Stimulated activated CD8-positive, alpha-beta memory T cell treated with anti-CD3 and anti-CD28 coated beads, Interleukin-12 subunit alpha, Interleukin-12 subunit beta, amount 100 ng/mL, for 24 hours (primary cell): ENCODE data around the gene USP6NL.

Experiments
- DNase-seq: peaks from one replicate; pipeline ENCODE4 v3.0.0-alpha.2; 2020; ENCODE audit errors: extremely low read depth

Gene USP6NL

DNA sequence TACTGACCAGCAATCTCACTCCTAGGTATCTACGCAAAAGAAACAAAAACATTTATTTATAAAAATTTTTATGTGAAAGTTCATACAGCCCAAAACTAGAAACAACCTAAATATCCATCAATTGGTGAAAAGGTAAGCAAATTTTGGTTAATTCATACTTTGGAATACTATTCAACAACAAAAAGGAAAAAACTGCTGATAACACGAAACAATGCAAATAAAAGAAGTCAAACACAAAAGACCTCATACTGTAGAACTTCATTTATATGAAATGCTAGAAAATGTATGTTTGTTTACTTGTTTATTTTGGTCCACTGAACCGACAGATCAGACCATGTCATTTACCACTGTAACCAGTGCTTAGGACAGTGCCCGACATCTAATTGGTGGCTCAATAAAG is 60.3 kb downstream of the USP6NL start:
- no peak for DNase-seq

DNA sequence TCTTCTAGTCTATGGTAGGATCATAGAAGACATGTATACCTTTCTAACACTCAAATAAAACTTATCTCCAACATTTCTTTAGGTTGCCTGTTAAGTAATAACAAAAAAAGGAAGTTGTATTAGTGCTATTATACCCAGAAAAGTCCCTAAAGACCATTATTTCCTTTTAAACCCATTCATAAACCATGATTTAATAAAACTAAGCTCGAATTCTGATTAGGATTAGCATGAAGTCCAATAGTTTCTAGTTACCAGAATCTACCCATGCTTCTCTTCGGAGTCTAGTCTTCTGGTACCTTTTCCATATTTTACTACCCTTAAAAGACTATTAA is 62.7 kb downstream of the USP6NL start:
- DNase-seq, result no peak

DNA sequence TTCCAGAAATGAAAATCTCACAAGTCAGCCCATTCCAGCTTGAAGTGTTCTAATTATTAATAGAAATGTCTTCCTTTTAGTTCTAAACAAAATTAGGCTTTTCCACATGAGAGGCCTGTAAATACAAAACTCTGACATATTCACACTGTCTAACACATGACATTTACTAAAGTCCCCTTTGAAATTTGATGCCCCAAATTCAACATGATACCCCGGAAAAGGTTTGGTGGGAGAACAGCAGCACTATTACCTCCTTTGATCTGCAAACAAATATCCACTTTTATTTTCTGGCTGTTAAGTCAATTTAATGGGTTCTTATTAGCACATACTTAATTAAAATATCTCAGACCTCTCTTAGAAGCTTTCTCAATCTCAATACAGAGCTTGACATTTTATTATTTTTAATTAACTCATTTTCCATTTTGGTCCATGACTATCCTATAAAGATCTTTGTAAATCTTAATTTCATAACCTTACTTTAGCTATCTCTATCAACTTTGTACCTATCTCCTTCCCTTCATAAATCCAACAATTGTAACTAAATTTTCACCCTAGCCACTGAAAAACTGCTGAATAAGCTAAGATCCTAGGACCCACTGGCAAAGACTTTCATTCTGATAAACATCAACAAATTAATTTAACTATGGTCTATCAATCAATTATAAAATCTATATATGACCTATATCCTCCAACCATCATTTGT is 63.2 kb downstream of the USP6NL start:
- DNase-seq, result no peak

DNA sequence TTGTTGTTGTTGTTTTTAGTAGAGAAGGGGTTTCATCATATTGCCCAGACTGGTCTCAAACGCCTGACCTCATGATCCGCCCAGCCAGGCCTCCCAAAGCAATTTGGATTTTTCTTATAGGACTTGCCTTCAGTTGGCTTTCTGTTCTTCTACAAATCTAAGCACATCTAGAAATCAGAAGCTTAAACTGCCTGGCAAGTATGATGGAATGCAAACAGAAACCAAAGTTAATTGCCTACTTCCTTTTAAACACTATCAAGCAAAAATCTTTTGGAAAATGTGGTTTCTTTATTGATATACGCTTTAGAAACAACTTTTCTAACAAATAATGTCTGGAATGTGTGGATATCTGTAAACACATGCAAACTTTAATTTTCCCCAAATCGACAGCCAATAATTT is 64.9 kb downstream of the USP6NL start:
- DNase-seq, result no peak

DNA sequence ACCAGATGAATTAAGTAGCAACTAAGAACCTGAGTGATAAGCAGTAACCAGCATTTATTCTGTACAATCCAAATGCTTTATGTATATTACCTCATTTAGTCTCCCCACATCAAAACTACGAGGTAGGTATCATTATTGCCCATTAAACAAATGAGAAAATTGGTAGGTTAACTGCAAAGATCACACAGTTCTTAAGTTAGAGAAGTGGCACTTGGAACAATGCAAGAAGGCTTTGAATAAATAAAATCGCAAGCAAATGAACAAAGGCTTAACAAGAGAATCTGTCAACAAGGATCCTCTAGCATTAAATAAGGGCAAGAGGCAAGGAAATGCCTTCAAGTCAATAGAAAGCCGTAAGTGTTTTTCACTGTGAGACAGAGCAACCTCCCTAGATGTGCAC is 70.2 kb downstream of the USP6NL start:
- DNase-seq, result no peak

DNA sequence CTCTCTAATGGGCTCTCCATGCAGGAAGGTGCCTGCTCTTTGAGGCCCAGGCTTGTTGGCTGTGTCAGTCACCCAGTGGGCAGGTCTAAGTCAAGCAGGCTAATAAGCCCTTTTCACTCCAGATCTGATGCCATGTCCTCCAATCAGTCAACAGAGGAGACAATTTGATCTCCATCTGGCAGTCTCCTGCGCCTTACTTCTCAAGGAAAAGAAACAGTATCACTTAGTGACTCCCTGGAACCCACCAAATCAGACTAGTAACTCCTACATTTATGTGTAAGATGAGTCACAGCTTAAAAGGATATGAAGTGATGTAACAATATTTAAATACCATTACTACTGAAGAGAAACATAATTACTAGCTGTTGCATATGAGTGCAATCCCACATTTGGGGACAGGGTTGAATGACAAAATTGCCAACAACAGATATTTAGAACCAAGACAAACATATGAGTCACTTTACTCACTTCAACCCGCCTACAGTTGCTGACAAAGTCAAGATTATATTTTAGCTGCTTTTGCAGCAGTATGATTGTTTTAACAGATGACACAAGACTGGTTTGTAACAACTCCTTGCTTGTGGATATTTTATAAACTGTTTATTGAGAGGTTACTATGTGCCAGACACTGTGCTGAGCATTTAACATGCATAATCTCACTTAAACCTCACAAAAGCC is 72.1 kb downstream of the USP6NL start:
- DNase-seq, result no peak

DNA sequence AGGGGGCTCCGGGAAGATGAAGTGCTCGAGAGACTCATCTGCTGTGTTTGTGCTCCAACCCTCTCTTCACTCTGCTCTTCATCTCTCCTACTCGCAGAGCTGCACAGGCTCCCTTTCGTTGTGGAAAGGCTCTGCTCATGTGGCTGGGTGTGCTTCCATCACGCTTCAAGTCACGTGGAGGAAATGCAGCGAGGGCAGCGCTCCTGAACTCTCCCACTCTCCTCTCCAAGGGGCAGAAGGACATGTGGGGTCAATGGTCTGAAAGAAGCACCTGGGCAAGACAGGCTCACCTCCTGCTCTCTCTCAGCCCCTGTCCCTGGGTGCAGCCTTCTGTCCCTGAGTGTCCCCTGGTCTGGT is 72.6 kb downstream of the USP6NL start:
- DNase-seq, result no peak

DNA sequence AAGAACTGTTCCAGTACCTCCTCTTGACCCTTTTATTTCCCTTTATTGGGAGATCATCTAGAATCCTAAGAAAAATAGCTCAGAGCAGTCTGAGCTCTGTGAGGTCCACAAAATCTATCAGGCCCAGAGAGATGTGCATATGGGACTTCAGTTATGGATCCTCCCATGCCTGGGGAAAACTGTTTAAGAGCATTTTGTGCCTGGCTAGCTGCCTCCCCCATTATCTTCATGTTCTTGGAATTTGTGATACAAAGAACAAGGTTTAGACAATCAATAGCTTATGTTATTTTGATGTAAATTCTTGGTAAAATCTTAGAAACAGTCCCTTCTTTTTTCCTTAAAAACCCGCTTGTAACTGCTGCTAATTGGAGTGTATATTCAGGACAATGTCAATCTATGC is 75.2 kb downstream of the USP6NL start:
- no peak for DNase-seq

DNA sequence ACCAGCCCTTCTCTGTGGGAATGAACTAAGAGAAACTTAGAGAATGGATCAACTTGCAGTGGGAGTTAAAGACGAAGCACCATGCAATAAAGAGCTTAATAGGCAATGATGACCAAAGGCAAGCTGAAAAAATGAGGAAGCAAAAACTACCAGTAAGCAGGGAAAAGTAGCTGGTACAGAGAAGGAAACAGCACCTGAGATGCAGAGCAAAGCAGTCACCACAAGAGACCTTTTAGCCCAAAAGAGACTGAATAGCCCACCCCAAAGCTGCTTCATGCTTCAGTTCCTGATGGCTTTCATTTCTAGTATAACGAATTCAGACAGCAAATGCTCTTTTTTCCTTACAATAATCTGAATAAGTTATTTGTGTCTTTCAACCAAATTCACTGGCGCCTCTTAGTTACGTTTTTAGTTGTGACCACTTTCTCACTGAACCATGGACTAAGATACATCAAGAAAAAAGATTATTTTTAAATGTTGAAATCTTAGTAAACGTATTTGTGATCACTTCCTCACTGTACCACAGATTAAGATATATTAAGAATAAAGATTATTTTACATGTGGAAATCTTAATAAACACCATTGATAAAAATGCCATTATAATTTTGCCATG is 76.0 kb downstream of the USP6NL start:
- DNase-seq, result no peak

DNA sequence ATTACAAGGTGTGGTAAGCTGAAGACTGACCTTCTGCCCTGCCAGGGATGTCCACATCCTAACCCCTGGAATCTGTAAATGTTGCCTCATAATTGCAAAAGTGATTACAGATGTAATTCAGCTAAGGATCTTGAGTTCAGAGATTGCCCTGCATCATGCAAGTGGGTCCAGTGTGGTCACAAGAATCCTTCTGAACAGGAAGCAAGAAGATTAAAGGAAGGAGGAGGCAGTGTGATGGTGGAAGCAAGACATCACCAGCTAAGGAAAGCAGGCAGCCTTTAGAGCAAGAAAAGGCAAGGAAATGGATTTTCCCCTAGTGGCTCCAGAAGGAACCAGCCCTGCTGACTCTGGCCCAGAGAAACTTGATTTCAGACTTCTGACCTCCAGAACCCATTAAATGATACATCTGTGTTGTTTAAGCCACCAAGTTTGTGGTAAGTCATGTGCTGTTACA is 78.1 kb downstream of the USP6NL start:
- DNase-seq, result no peak

DNA sequence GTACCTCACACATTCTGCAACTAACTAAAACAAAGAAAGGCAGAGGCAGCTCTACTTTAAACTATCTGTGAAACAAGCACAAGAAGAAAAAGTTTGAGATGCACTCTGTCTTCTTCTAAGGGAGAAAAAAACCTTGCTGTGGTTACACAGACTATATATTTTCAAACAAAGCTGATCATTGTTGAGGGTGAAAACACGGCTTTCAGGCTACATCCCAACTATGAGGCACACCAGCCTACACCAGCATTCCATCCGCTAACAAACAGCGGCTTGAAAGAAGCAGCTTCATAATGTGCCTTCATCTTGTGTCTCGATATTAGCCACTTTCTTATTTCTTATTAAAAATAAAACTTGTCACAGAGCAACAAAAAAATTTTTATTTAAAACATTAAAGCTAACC is 79.1 kb downstream of the USP6NL start:
- DNase-seq, result no peak

DNA sequence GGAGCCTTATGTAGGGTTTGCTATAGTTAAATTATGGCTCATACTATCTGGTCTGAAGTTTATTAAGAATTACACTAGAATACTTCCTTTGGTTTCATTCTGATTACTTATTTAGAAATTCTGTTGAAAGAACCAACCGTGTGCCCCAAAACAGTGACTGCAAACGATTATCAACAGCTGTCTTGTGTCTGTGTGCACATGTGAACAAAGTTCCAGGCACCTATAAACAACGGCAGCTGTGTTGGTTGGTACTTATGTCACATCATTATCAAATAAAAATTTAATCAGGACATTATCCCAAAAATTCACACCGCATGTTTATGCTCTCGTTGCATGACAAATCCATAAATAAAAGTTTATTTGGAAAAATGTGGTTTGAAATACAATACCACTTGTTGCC is 80.6 kb downstream of the USP6NL start:
- no peak for DNase-seq

DNA sequence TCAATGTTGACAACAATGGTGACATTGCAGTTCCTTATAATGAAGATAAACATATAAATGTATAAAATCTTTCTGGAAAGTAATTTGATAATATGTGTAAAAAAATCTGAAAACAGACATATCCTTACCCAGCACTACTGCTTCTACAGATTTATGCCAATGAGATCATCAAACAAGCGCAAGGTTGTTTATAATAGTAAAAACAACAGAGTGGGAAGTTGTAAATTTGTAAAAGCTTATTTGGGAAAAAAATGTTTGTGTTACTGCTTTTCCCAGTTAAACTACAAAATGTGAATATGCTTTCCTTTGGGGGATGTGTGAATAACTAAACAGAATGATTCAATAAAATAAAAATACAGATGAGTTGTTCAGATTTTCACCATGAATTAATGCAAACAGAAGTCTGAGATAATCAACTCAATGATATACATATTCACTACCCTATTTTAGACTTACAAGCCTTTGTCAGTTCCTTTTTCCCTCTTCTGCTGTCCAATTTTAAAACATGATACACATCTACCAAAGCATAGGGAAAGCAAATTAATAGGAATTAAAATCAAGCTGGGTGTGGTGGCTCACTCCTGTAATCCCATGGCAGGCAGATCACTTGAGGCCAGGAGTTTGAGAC is 82.1 kb downstream of the USP6NL start:
- DNase-seq, result no peak

DNA sequence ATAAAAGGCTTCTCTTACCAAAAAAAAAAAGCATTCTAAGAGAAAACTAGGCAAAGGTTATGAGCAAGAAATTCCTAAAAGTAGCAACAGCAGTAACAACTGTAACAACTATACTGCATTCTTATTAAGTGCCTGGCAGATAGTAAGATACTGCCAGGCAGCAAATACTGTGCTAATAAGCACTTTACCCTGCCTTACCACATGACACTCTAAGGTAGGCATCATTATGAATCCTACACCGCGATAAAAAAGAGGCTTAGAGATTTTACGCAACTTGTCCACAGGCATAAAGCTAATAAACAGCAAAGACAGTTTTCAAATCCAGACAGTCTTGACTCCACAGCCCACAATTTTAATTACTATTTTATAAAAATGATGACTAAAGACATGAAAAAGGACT is 83.2 kb downstream of the USP6NL start:
- DNase-seq, result no peak

DNA sequence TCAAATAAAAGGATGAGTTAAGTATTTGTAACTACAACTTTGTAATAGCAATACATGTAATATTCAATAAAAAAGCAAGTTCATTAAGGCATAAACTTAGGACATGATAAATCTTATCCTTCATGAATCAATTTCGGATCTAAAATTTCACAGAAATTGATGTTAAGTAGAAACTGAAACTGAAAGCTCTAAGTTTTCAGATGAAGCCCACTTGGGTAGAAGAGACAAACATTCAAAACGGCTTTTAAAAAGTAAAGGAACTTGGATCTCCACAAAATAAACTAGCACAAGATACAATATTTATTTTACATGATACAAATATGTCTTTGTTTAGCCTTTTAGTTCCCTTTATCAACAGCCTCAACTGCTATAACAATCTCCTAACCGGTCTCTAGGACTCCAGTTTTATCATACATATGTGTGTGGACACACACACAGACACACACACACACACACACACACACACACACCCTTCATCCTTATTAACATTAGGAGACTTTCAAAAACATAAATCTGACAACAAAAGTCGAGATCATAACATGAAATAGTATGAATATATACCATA is 83.7 kb downstream of the USP6NL start:
- no peak for DNase-seq

DNA sequence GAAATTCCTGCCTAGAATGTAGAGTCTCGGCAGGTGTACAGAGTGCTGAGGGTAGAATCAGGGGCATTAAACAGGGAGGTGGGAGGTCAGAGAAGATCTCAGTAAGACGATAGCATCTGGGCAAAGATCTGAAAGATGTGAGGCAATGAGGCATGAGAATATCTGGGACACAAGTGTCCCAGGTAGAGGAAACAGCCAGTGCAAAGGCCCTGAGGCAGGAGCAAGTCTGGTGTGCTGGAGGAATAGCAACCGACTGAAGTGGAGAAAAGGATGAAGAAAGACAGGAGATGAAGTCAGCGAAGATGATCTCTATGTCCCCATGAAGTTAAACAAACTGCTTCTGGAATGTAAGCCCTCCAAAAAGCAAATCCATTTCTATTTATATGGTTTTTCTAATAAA is 84.4 kb downstream of the USP6NL start:
- DNase-seq, result no peak

DNA sequence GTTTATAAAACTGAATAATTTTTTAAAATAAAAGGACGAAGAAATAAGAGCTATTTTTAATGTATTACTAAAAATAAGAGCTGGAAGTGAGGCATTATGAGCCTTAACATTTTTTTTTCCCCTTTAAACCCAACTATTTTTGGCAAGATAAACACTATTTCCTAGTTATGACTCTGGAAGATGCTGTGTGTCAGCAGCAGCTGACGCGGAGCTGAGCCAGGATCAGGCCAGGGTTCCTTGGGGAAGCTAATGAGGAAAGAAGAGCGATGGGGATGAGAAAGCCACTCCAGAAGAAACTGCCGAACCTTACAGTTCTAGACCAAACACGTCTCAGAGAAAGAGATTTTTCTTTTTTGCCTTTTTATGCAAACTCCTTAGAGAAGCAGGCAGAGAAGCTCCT is 85.9 kb downstream of the USP6NL start:
- no peak for DNase-seq

DNA sequence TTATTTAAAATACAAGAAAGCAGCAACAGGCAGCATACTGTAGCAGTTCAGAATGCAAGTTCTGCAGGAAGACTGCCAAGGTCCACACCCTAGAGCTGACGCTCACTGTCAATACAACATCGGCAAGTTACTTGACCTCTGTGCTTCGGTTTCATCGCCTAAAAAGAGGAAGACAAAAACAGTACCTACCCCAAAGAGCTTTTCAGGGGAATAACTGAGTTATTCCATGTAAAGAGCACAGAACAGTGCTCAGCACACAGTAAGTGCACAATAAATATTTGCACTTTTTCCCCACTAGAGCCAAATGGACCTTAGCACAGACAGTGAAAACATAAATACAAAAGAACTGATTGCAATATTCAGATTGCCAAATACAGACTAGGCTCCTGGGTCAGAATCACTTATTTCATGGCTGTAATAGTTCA is 88.6 kb downstream of the USP6NL start:
- no peak for DNase-seq

DNA sequence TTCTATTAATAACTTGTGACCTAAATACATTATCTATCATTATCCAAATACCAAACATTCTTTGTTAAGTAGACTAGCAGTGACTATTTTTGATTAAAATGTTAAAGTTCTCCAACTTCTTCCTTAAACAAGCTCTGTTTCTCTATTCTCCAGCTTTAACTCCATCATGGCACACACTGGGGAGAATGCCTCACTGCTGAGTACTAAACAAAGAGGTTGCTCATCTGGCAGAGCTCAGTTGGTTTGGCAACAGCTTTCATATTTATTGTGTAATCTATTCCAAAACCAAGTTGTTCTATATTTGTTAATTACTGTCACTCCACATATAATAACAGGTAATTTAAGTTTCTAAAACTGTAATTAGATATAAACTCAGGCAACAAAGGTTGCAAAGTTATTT is 89.6 kb downstream of the USP6NL start:
- DNase-seq, result no peak

DNA sequence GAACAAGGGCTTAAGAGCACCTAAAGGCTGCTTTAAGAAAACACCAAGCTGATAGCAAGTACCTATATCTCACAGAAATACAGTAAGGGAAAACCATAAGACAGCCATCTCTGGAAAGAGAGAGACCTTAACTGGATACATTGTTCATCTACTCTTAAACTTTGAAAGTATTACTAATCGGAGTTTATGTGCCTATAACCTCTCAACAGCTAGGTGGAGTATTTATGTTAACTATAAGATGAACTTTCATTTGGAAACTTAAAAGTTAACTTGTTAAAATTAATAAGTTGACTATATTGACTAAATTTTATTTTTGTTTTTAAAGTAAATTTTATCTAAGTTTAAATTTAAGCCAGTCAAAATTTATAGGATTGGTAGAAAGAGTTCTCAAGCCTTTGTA is 90.6 kb downstream of the USP6NL start:
- DNase-seq, result no peak

DNA sequence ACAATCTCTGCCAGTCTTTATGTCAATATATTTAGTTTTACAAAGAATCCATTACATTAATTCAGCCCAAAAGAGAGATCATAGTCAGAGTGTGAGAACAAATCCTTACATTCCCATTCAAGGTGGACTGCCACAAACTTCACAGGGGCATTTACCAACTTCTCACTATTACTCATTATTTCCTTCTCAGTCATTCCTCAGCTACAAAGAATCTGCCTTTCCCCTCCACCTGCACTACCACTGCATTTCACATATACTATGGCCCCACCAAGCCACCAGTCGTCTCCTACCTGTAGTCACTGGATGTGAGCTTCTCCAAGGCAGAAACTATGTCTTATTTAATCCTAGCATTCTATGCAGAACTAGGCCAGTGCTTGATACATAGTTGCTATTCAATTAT is 94.3 kb downstream of the USP6NL start:
- DNase-seq, result no peak

DNA sequence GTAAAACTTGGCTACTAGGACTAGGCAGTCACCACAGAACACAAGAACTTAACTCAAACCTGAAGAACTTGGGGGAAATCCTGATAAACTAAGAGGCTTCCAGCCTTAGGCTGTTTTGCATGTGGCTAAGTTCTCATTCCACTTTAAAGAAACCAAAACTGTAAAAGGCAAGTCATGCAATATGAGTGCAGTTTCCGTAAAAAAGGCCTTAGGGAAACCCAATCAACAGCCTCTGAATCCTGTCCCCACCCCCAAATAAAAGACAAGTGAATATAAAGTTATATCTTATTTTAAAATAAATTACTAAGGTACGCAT is 95.1 kb downstream of the USP6NL start:
- DNase-seq, result no peak
